Endometrial microvascular endothelial cells (primary cell): ENCODE data around the gene OR6C2. TPM values are rescaled to one million over a fixed set of nuclear protein-coding genes. Genes with fewer than 3 reads are reported as not detected.
"Not testable (repeated sequence)": the region's sequence is repeated elsewhere in the genome, so short reads cannot be mapped to it uniquely, and the experiment has no call there.

Experiments used
- in situ Hi-C: cut with HindIII; loops from 2 replicates; pipeline ENCODE4 v1.10.0; 2017; ENCODE audit warnings: low sequenced_read_pairs, low pct_unique_long_range_greater_than_20kb; ENCODE audit errors: inconsistent ontology term
- total RNA-seq: library from RNA; depleted of rRNA; stranded (reverse); fragments of >200 nt; gene quantifications from one replicate; pipeline ENCODE4 v1.2.3, GENCODE V29; 2015; ENCODE audit errors: inconsistent ontology term

OR6C2 gene
- total RNA-seq, 1 donor from 2014 or later: not detected

DNA sequence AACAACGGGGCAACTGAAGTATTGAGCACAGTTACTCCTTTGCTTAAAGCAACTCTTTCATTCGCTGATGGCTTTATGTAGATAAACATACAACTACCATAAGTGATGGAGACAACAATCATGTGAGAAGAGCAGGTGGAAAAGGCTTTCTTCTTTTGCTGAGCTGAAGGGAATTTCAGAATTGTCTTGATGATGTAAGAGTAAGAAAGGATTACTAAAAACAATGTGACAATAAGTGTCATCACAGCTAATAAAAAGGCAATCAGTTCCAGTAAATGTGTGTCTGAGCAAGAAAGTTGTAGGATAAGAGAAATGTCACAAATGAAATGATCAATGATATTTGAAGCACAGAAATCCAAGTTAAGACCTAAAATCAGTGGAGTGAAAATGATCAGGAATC lies 25.4 kb downstream of the OR6C2 start:
- in situ Hi-C loops: no loop called here

DNA sequence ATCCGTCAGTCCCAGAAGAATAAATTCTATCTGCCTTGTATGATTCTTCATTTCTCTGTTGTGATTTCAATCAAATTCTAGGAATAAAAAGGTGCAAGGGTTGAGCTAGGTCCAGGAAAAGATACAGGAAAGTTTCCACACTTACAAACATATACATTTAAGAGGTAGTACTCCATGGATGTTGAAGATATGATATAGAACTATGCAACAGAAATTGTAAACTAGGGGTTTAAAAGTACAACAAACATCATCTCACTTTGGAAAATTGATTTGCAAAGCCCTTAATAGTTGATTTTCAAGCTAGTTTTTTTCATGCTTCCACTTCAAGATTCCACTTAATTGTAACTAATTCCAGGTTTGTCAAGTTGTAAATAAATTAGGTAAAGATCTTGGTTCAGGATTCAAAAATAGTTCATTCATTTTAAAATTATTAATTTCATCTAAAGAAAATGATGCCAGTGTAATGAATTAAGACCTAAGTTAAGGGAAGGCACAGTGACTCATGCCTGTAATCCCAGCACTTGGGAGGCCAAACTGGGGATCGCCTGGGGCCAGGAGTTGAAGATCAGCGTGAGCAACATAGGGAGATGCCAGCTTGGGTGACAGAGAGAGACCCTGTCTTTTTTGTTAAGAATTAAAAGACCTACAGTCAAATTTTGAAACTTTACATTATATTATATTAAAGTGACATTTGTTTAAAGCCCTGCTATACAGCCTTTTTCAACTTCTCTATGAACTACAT lies 26.4 kb downstream of the OR6C2 start, which contains the start of gene OR6C70:
Gene OR6C70 (minus strand): TSS at position 51 of the 742 bp plus-strand sequence. CDS start 0 bp downstream, at position 51.
- in situ Hi-C loops: no loop called here

- in situ Hi-C loops: no loop called here
These were observed 28.4 kb downstream of the OR6C2 start for GRCh38 chr12:55472264-55472663.

- in situ Hi-C loops: not testable (repeated sequence)
These were observed 35.3 kb downstream of the OR6C2 start for GRCh38 chr12:55479136-55479535.

DNA sequence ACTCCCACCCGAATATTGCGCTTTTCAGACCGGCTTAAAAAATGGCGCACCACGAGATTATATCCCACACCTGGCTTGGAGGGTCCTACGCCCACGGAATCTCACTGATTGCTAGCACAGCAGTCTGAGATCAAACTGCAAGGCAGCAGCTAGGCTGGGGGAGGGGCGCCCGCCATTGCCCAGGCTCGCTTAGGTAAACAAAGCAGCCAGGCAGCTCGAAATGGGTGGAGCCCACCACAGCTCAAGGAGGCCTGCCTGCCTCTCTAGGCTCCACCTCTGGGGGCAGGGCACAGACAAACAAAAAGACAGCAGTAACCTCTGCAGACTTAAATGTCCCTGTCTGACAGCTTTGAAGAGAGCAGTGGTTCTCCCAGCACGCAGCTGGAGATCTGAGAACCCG lies 40.4 kb downstream of the OR6C2 start:
- in situ Hi-C loops: not testable (repeated sequence)

DNA sequence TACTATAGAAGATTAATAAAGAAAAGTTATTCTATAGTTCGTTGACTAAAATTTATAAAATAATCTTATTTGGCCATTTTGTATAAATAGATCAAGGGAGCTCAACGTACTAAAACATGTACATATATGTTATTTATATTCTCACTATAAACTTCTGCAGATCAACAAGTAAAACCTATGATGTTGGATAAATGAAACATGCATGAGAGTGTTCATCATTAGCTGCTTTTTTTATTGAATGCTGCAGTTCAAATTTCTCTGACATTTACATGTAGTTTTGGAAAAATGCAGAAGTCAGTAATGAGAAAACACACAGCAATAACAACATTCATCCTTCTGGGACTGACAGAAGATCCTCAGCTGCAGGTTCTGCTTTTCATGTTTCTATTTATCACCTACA lies 48.2 kb downstream of the OR6C2 start, which contains the start of gene OR6C68:
Gene OR6C68 (plus strand): TSS at position 301 of the 400 bp plus-strand sequence. CDS start 0 bp downstream, at position 301.
- in situ Hi-C loops: no loop called here

GRCh38 chr12:55495490-55495889 lies 51.6 kb downstream of the OR6C2 start:
- in situ Hi-C loops: no loop called here

- in situ Hi-C loops: no loop called here
These were observed 55.4 kb downstream of the OR6C2 start for GRCh38 chr12:55499231-55499630.

DNA sequence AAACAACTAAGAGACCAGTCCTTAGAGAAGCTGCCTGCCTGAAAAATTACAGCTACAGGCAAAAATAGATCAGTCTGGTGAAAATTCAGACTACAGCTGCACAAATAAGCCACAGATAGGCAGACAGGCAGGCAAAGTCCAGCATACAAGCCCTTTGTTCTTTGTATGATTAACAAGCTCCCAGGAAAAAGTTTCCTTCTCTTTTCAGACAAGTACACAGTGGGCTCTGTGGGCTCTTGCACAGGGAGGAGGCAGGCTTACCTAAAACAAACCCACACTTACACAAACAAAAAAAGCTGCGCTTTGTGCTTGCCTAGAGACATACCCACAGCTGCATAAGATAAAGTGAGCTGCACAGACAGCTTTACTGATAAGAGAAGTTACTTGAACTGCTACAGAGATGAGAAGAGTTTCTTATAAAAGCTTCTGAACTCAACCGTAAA lies 56.0 kb downstream of the OR6C2 start:
- in situ Hi-C loops: no loop called here

GRCh38 chr12:55501601-55502000 lies 57.7 kb downstream of the OR6C2 start:
- in situ Hi-C loops: no loop called here

Other genes with a start within 250 kb of the OR6C2 start
- not detected for gene OR10A7, start 223.1 kb upstream of the OR6C2 start, total RNA-seq
- gene OR6C74, start 199.5 kb upstream of the OR6C2 start, total RNA-seq: not detected
- gene OR6C6, start 147.5 kb upstream of the OR6C2 start, total RNA-seq: not detected
- not detected for gene OR6C1, start 129.7 kb upstream of the OR6C2 start, total RNA-seq
- not detected for gene OR6C3, start 113.3 kb upstream of the OR6C2 start, total RNA-seq
- gene OR6C75, start 81.1 kb upstream of the OR6C2 start, total RNA-seq: not detected
- not detected for gene OR6C65, start 43.5 kb upstream of the OR6C2 start, total RNA-seq
- gene OR6C76, start 17.8 kb upstream of the OR6C2 start, total RNA-seq: not detected
- gene OR6C70, start 26.1 kb downstream of the OR6C2 start, total RNA-seq: not detected
- not detected for gene OR6C68, start 48.3 kb downstream of the OR6C2 start, total RNA-seq
- gene OR6C4, start 105.5 kb downstream of the OR6C2 start, total RNA-seq: not detected
- not detected for gene OR2AP1, start 128.4 kb downstream of the OR6C2 start, total RNA-seq
- gene OR10P1, start 192.8 kb downstream of the OR6C2 start, total RNA-seq: not detected